Thyroid gland (tissue), 4 donors: ENCODE results near the gene TOGARAM2.

ENCODE experiments used
- POLR2A ChIP-seq, 2 donors: fragments of 450-650 bp; IDR thresholded peaks; one replicate each; pipeline ENCODE4 v1.6.1; 2017; ENCODE audit warnings: antibody characterized with exemption in 2 of 2, mild to moderate bottlenecking in 2 of 2, moderate library complexity in 1 of 2
- TF ChIP-seq, protein P1 (sequence below), 6 experiments: fragments of 200-600 bp in 3 of 6; fragments of 450-650 bp in 3 of 6; sonication (generic) in 3 of 6; IDR thresholded peaks; one replicate each; pipeline ENCODE4 v1.5.1; 2016 to 2019; ENCODE audit warnings: antibody characterized with exemption in 6 of 6, mild to moderate bottlenecking in 2 of 6, inconsistent platforms in 1 of 6, moderate library complexity in 1 of 6

DNA sequence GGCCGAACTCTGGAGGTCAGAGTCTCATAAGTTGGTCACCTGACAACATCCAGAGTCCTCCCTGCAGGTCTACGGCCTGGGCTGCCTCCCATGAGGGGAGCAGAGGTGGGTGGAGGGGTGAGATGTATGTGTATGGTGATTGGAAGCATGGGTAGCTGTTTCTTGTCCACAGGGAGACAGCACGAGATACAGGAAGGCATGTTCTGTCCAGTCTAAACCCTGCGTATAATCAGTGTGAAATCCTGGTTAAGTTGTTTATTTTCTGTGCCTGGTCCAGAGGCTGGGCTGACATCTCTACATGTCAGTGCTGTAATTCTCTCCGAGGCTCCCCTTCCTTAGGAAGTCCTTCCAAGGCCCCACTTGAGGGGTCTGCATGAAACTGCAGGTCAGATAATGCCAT lies 8.9 kb downstream of the TOGARAM2 start:
- no peak for TF ChIP-seq POLR2A (IDR thresholded peaks at IDR 0.05)
- TF ChIP-seq, protein P1, sequence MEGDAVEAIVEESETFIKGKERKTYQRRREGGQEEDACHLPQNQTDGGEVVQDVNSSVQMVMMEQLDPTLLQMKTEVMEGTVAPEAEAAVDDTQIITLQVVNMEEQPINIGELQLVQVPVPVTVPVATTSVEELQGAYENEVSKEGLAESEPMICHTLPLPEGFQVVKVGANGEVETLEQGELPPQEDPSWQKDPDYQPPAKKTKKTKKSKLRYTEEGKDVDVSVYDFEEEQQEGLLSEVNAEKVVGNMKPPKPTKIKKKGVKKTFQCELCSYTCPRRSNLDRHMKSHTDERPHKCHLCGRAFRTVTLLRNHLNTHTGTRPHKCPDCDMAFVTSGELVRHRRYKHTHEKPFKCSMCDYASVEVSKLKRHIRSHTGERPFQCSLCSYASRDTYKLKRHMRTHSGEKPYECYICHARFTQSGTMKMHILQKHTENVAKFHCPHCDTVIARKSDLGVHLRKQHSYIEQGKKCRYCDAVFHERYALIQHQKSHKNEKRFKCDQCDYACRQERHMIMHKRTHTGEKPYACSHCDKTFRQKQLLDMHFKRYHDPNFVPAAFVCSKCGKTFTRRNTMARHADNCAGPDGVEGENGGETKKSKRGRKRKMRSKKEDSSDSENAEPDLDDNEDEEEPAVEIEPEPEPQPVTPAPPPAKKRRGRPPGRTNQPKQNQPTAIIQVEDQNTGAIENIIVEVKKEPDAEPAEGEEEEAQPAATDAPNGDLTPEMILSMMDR (IDR thresholded peaks at IDR 0.05), result no peak
